ENCODE data around the gene UVRAG. TPM values are rescaled to one million over a fixed set of nuclear protein-coding genes. Genes with fewer than 3 reads are reported as not detected.

The UVRAG gene
- total RNA-seq, 3 donors from 2014 or later: 43.3 to 73.0 (median 48.9) TPM

GRCh38 chr11:76038608-76039007 lies 223.6 kb downstream of the UVRAG start:
- Histone ChIP-seq H3K36me3 (no peaks in the 10 kb centered on the region), H3K4me1 (no peaks in the 10 kb centered on the region), H3K4me3 (no peak overlapping the region), H3K27ac (no peak overlapping the region), H3K9me3 (no peaks in the 10 kb centered on the region), H3K27me3 (no peaks in the 10 kb centered on the region)
- intact Hi-C loops (cut with DNase I; ENCODE audit: low total_unique reads): no loop called here
- TF ChIP-seq POLR2A (IDR thresholded peaks at IDR 0.05) (no peak), CTCF (IDR thresholded peaks at IDR 0.05) (no peak), POLR2AphosphoS5 (IDR thresholded peaks at IDR 0.05) (no peak)
- DNase-seq (ENCODE audit: low spot score in 2 of 2): no peak

- Histone ChIP-seq H3K4me1 (no peaks in the 10 kb centered on the region), H3K9me3 (no peaks in the 10 kb centered on the region), H3K4me3 (no peak overlapping the region), H3K27me3 (no peaks in the 10 kb centered on the region), H3K27ac (no peak overlapping the region), H3K36me3 (no peaks in the 10 kb centered on the region)
- TF ChIP-seq POLR2AphosphoS5 (IDR thresholded peaks at IDR 0.05): no peak
- no peak for TF ChIP-seq CTCF (IDR thresholded peaks at IDR 0.05)
- TF ChIP-seq POLR2A (IDR thresholded peaks at IDR 0.05): no peak
- no peak for DNase-seq (ENCODE audit: low spot score in 2 of 2)
- intact Hi-C loops (cut with DNase I; ENCODE audit: low total_unique reads): no loop called here
Measured at GRCh38 chr11:76041208-76041607, 226.2 kb downstream of the UVRAG start.

DNA sequence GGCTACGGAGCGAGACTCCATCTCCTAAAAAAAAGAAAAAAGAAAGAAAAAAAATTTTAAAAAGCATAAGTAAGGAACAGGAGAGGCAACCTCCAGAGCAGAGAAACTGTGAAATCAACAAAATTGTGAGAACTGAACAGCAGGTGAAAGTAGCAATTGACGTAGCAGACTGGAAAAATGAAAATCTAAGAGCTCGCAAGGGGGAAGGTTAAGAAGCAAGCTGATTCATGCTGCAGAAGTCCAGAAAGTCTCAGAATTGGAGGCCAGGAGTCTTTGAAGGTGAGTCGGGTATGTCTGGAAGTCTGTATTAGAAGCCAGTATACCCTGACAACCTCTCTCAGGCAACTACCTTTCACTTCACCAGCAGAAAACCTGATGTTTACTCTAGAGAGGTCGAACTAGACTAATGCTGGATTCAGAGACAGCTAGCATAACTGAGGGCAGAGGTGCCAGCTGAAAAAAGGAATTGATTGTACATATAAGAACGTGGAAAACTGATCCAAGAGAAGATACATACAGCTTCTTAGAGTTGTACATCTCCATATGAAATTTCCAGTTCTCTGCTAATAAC lies 229.8 kb downstream of the UVRAG start:
- H3K36me3 ChIP-seq: no peaks in the 10 kb centered on the region
- H3K4me1 ChIP-seq: no peaks in the 10 kb centered on the region
- no peak overlapping the region for H3K4me3 ChIP-seq
- intact Hi-C loops (cut with DNase I; ENCODE audit: low total_unique reads): no loop called here
- H3K27ac ChIP-seq: no peak overlapping the region
- H3K9me3 ChIP-seq: peaks cover 0 to 15% of the 10 kb centered on the region in 2 donors
- H3K27me3 ChIP-seq: no peaks in the 10 kb centered on the region
- TF ChIP-seq POLR2AphosphoS5 (IDR thresholded peaks at IDR 0.05) (no peak), CTCF (IDR thresholded peaks at IDR 0.05) (no peak), POLR2A (IDR thresholded peaks at IDR 0.05) (no peak)
- no peak for DNase-seq (ENCODE audit: low spot score in 2 of 2)

DNA sequence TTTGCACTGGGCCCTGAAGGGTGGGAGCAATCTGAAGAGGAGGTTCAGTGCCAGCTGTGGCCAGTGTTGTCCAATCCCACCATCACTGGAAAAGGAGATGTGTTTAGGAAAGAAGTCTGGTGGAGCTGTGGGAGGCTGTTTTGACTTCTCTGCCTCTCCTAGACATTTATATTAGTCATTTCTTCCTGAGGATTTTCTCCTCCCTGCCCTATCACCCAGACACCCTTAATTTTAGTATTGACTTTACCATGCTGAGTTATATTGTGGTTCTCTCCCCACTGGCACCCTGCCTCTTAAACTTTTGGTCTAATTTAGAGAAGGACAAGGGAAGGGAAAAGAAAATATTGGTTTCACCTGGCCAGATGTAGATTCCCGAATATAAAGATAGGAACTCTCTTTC lies 232.2 kb downstream of the UVRAG start:
- intact Hi-C loops (cut with DNase I; ENCODE audit: low total_unique reads): no loop called here
- Histone ChIP-seq H3K4me1 (no peaks in the 10 kb centered on the region), H3K4me3 (no peak overlapping the region), H3K27ac (no peak overlapping the region), H3K9me3 (peaks cover 0 to 15% of the 10 kb centered on the region in 2 donors), H3K27me3 (no peaks in the 10 kb centered on the region), H3K36me3 (no peaks in the 10 kb centered on the region)
- no peak for DNase-seq (ENCODE audit: low spot score in 2 of 2)
- TF ChIP-seq POLR2A (IDR thresholded peaks at IDR 0.05): no peak
- TF ChIP-seq CTCF (IDR thresholded peaks at IDR 0.05): no peak
- no peak for TF ChIP-seq POLR2AphosphoS5 (IDR thresholded peaks at IDR 0.05)

- H3K4me1 ChIP-seq: no peaks in the 10 kb centered on the region
- H3K36me3 ChIP-seq: no peaks in the 10 kb centered on the region
- no peak for DNase-seq (ENCODE audit: low spot score in 2 of 2)
- no peaks in the 10 kb centered on the region for H3K27me3 ChIP-seq
- no peak for TF ChIP-seq CTCF (IDR thresholded peaks at IDR 0.05)
- no peak for TF ChIP-seq POLR2AphosphoS5 (IDR thresholded peaks at IDR 0.05)
- TF ChIP-seq POLR2A (IDR thresholded peaks at IDR 0.05): no peak
- intact Hi-C loops (cut with DNase I; ENCODE audit: low total_unique reads): no loop called here
- H3K9me3 ChIP-seq: peaks cover 0 to 15% of the 10 kb centered on the region in 2 donors
- H3K4me3 ChIP-seq: no peak overlapping the region
- no peak overlapping the region for H3K27ac ChIP-seq
Measured at GRCh38 chr11:76047766-76048165, 232.8 kb downstream of the UVRAG start.
